Measurements from ENCODE around the gene EMP1. TPM values are rescaled to one million over a fixed set of nuclear protein-coding genes. Genes with fewer than 3 reads are reported as not detected.

Gene EMP1
- total and polyA plus RNA-seq, 10 donors: 4.9 to 170 (median 65.6) TPM

DNA sequence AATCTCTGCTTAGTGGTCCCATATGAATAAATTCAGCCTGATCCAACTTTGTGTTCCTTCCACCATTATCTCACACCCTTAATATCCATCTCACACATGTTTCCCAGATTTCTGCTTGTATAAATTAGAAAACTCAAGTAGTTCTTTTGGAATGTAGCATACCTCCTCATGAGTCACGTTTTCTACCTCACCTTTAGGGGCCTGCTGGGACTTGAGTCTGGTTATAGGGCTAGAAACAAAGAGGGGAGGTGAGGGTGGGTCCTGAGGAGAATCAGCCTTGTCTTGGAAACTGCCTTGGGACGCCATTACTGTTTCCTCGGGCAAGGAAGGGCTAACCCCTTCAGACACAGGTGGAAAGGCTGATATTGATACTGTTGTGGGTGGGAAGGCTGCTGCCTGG lies 51.1 kb downstream of the EMP1 start:
- intact Hi-C loops (cut with DNase I; ENCODE audit: low total_unique reads): no loop called here
- Histone ChIP-seq H3K36me3 (no peaks in the 10 kb centered on the region), H3K4me3 (no peak overlapping the region), H3K9me3 (no peaks in the 10 kb centered on the region), H3K27me3 (replicated peaks in 1 of 7) (peaks cover 0 to 20% (median 0%) of the 10 kb centered on the region in 7 donors), H3K4me1 (no peaks in the 10 kb centered on the region), H3K27ac (no peak overlapping the region)
- TF ChIP-seq POLR2A (IDR thresholded peaks at IDR 0.05) (no peak), POLR2AphosphoS5 (IDR thresholded peaks at IDR 0.05) (no peak)
- TF ChIP-seq, protein P1, sequence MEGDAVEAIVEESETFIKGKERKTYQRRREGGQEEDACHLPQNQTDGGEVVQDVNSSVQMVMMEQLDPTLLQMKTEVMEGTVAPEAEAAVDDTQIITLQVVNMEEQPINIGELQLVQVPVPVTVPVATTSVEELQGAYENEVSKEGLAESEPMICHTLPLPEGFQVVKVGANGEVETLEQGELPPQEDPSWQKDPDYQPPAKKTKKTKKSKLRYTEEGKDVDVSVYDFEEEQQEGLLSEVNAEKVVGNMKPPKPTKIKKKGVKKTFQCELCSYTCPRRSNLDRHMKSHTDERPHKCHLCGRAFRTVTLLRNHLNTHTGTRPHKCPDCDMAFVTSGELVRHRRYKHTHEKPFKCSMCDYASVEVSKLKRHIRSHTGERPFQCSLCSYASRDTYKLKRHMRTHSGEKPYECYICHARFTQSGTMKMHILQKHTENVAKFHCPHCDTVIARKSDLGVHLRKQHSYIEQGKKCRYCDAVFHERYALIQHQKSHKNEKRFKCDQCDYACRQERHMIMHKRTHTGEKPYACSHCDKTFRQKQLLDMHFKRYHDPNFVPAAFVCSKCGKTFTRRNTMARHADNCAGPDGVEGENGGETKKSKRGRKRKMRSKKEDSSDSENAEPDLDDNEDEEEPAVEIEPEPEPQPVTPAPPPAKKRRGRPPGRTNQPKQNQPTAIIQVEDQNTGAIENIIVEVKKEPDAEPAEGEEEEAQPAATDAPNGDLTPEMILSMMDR (IDR thresholded peaks at IDR 0.05 in 8 of 11, conservative IDR thresholded peaks at IDR 0.05 in 3 of 11): no peak
- WGBS, 5 donors: 70 to 80% (median 74%) methylated on average over 3 of the region's 3 CpGs
- DNase-seq: no peak

DNA sequence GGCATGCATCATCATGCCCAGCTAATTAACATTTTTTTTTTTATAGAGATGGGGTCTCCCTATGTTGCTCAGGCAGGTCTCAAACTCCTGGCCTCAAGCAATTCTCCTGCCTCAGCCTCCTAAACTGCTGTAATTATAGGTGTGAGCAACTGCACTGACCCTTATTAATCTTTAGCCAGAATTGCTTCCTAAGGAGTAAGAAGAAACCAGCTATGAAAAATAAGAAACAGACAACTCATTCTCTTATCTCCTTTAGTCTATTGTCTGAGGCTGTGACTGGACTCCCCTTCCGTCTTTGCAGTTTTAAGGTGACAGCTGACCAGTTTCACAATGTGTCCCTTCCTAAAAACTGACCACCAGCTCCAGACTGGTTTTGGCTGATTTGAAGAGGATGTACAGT lies 52.4 kb downstream of the EMP1 start:
- no peaks in the 10 kb centered on the region for H3K9me3 ChIP-seq
- no peaks in the 10 kb centered on the region for H3K36me3 ChIP-seq
- H3K4me1 ChIP-seq: no peaks in the 10 kb centered on the region
- H3K27me3 ChIP-seq (replicated peaks in 1 of 7): peaks cover 0 to 20% (median 0%) of the 10 kb centered on the region in 7 donors
- no peak overlapping the region for H3K4me3 ChIP-seq
- no peak overlapping the region for H3K27ac ChIP-seq
- WGBS, 5 donors: 68 to 90% (median 75%) methylated on average over 1 of the region's 1 CpG
- intact Hi-C loops (cut with DNase I; ENCODE audit: low total_unique reads): no loop called here
- no peak for DNase-seq
- TF ChIP-seq POLR2AphosphoS5 (IDR thresholded peaks at IDR 0.05) (no peak), POLR2A (IDR thresholded peaks at IDR 0.05) (no peak)
- TF ChIP-seq, protein P1 (IDR thresholded peaks at IDR 0.05 in 8 of 11, conservative IDR thresholded peaks at IDR 0.05 in 3 of 11): no peak

DNA sequence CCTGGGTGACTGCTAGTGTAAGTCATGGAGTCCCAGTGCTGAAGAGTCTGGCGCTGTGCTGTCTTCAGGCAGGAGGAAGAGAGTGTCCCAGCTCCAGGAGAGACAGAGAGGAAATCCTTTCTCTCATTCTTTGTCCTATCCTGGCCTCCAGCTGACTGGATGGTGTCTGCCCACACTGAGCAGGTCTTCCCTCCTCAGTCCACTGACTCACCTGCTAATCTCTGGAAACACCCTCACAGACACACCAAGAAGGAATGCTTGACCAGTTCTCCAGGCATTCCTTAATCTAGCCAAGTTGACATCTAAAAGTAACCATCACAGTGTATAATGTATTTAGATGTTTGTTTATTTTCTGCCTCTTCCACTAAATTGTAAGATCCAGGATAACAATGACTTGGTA lies 53.9 kb downstream of the EMP1 start:
- H3K36me3 ChIP-seq: no peaks in the 10 kb centered on the region
- peaks cover 0 to 20% (median 0%) of the 10 kb centered on the region in 7 donors for H3K27me3 ChIP-seq (replicated peaks in 1 of 7)
- H3K9me3 ChIP-seq: no peaks in the 10 kb centered on the region
- 85 to 96% (median 91%) methylated on average over 1 of the region's 1 CpG for WGBS, 5 donors
- DNase-seq: no peak
- peaks cover 0 to under 1% (median under 1%) of the 10 kb centered on the region in 6 donors for H3K4me1 ChIP-seq
- no peak overlapping the region for H3K27ac ChIP-seq
- no peak for TF ChIP-seq POLR2A (IDR thresholded peaks at IDR 0.05)
- TF ChIP-seq, protein P1 (IDR thresholded peaks at IDR 0.05 in 8 of 11, conservative IDR thresholded peaks at IDR 0.05 in 3 of 11): no peak
- TF ChIP-seq POLR2AphosphoS5 (IDR thresholded peaks at IDR 0.05): no peak
- H3K4me3 ChIP-seq: no peak overlapping the region
- intact Hi-C loops (cut with DNase I; ENCODE audit: low total_unique reads): no loop called here

DNA sequence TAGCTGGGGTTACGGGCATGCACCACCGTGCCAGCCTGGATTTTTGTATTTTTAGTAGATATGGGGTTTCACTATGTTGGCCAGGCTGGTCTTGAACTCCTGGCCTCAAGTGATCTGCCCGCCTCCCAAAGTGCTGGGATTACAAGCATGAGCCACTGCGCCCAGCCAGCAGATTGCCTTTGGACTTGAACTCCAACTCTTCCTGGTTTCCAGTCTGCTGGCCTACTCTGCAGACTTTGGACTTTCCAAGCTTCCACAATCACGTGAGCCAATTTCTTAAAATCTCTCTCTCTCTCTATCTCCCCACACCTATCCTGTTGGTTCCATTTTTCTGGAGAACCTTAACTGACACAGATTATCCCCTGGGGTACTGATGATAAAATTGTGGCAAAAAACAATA lies 55.0 kb downstream of the EMP1 start:
- no peaks in the 10 kb centered on the region for H3K36me3 ChIP-seq
- H3K9me3 ChIP-seq: no peaks in the 10 kb centered on the region
- intact Hi-C loops (cut with DNase I; ENCODE audit: low total_unique reads): no loop called here
- TF ChIP-seq, protein P1 (IDR thresholded peaks at IDR 0.05 in 8 of 11, conservative IDR thresholded peaks at IDR 0.05 in 3 of 11): no peak
- TF ChIP-seq POLR2A (IDR thresholded peaks at IDR 0.05) (no peak), POLR2AphosphoS5 (IDR thresholded peaks at IDR 0.05) (no peak)
- no peak for DNase-seq
- no peak overlapping the region for H3K27ac ChIP-seq
- H3K4me3 ChIP-seq: no peak overlapping the region
- peaks cover 0 to 12% (median 7%) of the 10 kb centered on the region in 6 donors for H3K4me1 ChIP-seq
- peaks cover 0 to 20% (median 0%) of the 10 kb centered on the region in 7 donors for H3K27me3 ChIP-seq (replicated peaks in 1 of 7)
- WGBS, 5 donors: 81 to 98% (median 82%) methylated on average over 5 of the region's 5 CpGs
